ENCODE measurements around the gene SYPL1. TPM values are rescaled to one million over a fixed set of nuclear protein-coding genes. Genes with fewer than 3 reads are reported as not detected.

Gene SYPL1
- total RNA-seq, 1 donor, result 36.9 TPM

DNA sequence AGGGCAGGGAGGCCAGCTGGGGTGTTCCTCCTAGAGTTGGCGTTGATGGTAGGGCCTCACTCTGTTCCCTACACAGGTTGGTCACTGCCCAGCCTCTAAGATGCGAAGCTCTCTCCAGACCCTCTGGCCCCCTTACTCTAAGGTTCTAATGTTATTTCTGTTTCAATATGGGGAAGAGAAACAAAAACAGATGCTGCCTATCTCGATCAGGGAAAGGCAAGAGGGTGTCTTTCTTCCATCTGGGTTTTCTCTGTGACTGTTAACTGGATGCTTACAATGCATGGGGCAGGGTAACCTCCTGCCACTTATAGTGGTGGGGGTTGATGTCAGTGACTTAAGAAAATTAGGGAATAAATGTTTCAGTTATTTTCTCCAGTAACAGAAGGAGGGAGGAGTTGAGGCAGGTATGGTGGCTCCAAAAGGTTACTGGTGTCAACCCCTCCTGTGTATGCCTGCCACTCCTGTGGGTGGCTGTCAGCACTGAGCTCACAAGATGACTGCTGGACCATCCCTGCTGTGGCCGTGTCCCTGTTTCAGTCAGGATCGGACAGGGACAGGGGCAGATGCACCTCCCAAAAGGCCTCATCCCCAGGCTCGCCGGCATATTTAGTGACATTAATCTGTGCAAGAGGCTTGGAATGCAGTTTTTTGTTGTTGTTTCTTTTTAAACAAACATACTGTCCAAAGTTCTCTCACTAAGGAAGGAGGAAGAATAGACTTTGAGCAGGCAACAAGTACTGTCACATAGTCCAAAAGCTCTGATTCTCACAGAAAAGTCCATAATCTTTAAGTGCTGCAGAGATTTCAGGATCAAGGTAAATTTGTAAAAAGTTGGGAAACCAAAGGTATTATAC lies 39.6 kb upstream of the SYPL1 start:
- Histone ChIP-seq H3K4me1 (ENCODE audit: insufficient read depth, low read length) (peaks cover 7% of the 10 kb centered on the region), H3K36me3 (ENCODE audit: insufficient read depth, low read length) (no peaks in the 10 kb centered on the region), H2AFZ (ENCODE audit: low read length) (no peak overlapping the region), H4K20me1 (ENCODE audit: insufficient read depth, low read length) (peaks cover 2% of the 10 kb centered on the region), H3K27me3 (ENCODE audit: insufficient read depth, low read length) (peaks cover 25% of the 10 kb centered on the region), H3K27ac (ENCODE audit: low read depth, low read length) (no peak overlapping the region), H3K9me3 (ENCODE audit: low read depth, low read length) (no peaks in the 10 kb centered on the region), H3K4me3 (ENCODE audit: insufficient read depth, low read length) (no peak overlapping the region), H3K79me2 (ENCODE audit: insufficient read depth, low read length) (no peaks in the 10 kb centered on the region), H3K4me2 (ENCODE audit: insufficient read depth, low read length) (no peak overlapping the region)
- TF ChIP-seq CTCF (IDR thresholded peaks at IDR 0.05; ENCODE audit: extremely low read depth, low read depth, low read length), result no peak
- no peak for DNase-seq (ENCODE audit: insufficient read length, low spot score, missing footprints)

DNA sequence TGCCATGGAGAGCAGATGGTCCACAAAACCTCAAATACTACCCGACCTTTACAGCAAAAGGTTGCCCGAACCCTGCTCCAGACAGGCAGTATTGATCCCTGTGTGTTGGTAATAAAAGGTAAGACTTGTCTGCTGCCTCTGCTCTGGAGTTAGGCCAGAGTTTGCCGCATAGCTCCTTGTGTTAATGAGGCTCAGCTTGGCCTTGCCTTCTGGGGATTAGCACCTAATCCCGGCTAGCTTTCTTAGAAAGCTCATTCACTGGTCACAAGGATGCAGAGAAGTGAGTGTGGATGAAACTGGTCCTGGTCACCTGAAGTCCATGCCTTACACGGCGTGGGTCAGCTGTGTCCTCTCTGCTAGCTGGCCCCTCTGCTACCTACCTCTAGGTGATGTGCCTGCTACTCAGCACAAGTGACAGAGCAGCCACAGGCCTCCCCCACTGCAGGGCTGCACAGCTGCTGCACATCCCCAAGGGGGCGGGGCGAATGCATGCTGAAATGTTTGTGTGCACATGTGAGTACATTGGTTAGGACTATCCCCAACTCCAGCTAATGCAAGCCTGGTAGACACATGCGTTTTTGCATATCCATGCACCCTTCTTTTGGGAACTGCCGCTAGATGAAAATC lies 31.7 kb upstream of the SYPL1 start:
- H3K27me3 ChIP-seq (ENCODE audit: insufficient read depth, low read length), result peaks cover 24% of the 10 kb centered on the region

GRCh38 chr7:106142136-106142535 lies 30.0 kb upstream of the SYPL1 start:
- no peak for TF ChIP-seq CTCF (IDR thresholded peaks at IDR 0.05; ENCODE audit: extremely low read depth, low read depth, low read length)
- Histone ChIP-seq H3K27ac (ENCODE audit: low read depth, low read length) (no peak overlapping the region), H3K79me2 (ENCODE audit: insufficient read depth, low read length) (no peaks in the 10 kb centered on the region), H4K20me1 (ENCODE audit: insufficient read depth, low read length) (no peaks in the 10 kb centered on the region), H3K36me3 (ENCODE audit: insufficient read depth, low read length) (no peaks in the 10 kb centered on the region), H3K4me2 (ENCODE audit: insufficient read depth, low read length) (no peak overlapping the region), H3K9me3 (ENCODE audit: low read depth, low read length) (peaks cover 3% of the 10 kb centered on the region), H3K4me3 (ENCODE audit: insufficient read depth, low read length) (no peak overlapping the region), H3K4me1 (ENCODE audit: insufficient read depth, low read length) (peaks cover 4% of the 10 kb centered on the region), H3K27me3 (ENCODE audit: insufficient read depth, low read length) (peaks cover 22% of the 10 kb centered on the region), H2AFZ (ENCODE audit: low read length) (no peak overlapping the region)
- DNase-seq (ENCODE audit: insufficient read length, low spot score, missing footprints), result no peak

More for the DNA sequence above, 31.7 kb upstream of the SYPL1 start:
- H3K4me3 ChIP-seq (ENCODE audit: insufficient read depth, low read length), result no peak overlapping the region
- H3K4me2 ChIP-seq (ENCODE audit: insufficient read depth, low read length), result no peak overlapping the region
- no peak overlapping the region for H3K27ac ChIP-seq (ENCODE audit: low read depth, low read length)
- peaks cover 4% of the 10 kb centered on the region for H3K4me1 ChIP-seq (ENCODE audit: insufficient read depth, low read length)
- DNase-seq (ENCODE audit: insufficient read length, low spot score, missing footprints), result no peak
- H4K20me1 ChIP-seq (ENCODE audit: insufficient read depth, low read length), result no peaks in the 10 kb centered on the region
- H3K79me2 ChIP-seq (ENCODE audit: insufficient read depth, low read length), result no peaks in the 10 kb centered on the region
- no peak overlapping the region for H2AFZ ChIP-seq (ENCODE audit: low read length)
- TF ChIP-seq CTCF (IDR thresholded peaks at IDR 0.05; ENCODE audit: extremely low read depth, low read depth, low read length), result no peak
- H3K9me3 ChIP-seq (ENCODE audit: low read depth, low read length), result peaks cover 3% of the 10 kb centered on the region
- no peaks in the 10 kb centered on the region for H3K36me3 ChIP-seq (ENCODE audit: insufficient read depth, low read length)
